HG02571 (cell line): ENCODE results near the gene CTSH.
A peak's percentile ranks its signal among the peaks of the same experiment; 100 is the strongest.
"Not testable (repeated sequence)": the region's sequence is repeated elsewhere in the genome, so short reads cannot be mapped to it uniquely, and the experiment has no call there.

Experiments used
- ATAC-seq: cut with Tn5 transposase; IDR thresholded peaks from one replicate; pipeline ENCODE4 v1.9.1; 2021; ENCODE audit warnings: mild to moderate bottlenecking, moderate library complexity; ENCODE audit not compliant: unreplicated experiment

Gene CTSH

DNA sequence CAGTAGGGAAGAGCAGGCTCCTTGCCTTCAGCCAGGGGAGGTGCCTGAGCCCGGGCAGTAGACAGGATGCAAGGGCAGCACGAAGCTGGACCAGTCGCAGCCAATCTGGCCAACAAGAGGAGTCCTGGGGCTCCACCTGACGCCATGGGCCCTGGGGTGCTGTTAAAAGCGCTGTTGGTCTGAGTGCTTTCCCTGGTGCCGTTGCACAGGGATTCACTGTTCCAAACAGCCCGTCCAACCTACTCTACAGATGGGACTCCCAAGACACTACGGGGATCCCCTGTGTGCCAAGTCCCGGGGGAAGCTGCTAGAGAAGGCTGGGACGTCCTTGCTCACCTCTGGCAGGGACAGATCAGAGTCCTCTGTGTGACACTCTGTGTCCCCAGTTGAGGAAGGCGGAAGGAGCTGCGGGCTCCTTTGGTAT lies 632 bp downstream of the CTSH start:
- peak; percentile 32 for ATAC-seq

DNA sequence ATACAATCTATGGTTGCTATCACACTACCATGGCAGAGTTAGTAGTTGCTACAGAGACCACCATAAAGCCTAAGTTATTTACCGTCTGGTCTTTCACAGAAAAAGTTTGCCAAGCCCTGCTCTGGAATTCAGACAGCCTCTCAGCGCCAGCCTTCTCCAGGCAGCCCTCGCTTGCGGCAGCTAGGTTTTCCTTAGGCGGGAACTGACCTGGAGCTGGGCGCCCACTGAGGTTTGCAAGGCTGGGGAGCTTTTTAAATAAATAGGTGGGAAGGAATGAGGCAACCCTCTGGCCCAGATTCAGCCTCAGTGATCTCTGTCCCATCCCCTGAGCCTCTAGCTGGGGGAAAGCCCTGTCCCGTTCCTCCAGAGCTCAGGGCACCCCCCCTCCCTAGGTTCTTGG lies 1.2 kb downstream of the CTSH start:
- ATAC-seq, result no peak

DNA sequence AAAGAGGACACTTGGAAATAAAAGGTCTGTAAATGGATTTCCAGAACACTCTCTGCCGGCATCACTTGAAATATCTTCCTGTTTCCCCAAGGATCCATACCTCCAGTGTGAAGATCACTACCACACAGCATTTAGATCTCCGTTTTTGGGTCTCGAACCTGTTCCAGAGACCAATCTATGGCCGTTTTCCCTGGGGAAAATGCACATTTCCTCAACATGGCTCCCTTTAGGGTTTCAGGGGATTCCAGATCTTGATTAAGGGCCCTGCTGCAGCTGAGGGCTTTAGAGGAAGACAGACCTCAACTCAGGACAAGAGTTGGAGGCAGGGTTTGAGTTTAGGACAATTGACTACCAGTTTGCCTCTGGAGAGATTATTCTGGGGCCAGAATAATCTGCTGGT lies 2.1 kb downstream of the CTSH start:
- no peak for ATAC-seq

DNA sequence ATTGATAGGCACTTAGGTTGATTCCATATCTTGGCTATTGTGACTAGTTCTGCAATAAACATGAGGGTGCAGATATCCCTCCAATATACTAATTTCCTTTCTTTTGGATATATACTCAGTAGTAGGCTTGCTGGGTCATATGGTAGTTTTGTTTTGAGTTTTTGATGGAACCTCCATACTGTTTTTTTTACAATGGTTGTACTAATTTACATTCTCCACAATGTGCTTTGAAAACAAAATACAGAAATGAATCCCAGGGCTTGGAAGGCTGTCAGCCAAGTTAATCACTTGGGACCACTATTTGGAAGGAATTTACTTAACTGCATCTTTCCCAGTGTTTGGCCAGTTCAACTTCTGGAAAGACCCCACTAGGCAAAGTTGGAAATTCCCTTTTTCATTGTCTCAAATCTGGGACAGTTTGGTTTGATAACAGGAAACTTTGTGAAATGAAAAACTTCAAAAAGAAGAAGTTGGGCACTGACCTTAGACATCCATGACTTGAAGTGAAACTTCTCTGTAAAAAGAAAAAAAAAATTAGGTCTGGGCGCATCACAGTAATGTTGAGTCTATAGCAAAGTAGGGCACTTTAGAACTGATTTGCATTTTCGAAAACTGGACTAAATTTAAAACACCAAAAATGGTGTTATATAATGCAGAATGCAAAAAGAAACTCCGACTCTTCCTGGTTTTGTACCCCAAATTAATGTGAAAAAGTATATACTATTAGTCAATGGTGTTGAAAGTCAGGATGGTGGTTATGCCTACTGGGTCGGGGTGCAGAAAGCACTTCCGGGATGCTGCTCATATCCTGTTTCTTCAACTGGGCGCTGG lies 6.0 kb downstream of the CTSH start:
- peak; percentile 61 for ATAC-seq

DNA sequence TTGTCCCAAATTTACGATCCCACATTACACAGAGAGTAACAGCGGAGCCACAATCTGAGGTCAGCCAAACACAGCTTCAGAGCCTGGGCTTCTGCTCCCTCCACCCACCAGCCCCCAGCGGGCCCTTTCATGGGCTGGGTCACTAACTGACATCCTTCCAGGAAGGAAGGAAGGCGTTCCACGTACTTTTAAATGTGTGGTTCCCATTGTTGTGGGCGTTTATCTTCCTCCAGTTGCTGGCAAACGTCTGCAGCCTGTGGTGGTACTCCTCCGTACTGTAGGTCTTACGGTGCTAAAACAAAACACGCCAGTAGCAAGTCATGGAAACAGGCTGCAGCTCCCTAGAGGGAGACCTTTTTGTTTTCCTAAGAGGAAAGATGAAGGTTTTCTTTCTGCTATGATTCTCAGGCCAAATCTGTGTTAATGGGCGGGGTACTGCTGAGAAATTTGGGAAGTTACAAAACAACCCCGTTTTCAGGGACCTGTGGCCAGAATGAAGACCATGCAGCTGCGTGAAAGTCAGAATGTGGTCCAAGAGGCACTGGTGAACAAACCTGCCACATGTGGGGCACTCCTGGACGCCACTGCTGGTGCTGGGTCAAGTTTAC lies 7.6 kb downstream of the CTSH start:
- no peak for ATAC-seq

DNA sequence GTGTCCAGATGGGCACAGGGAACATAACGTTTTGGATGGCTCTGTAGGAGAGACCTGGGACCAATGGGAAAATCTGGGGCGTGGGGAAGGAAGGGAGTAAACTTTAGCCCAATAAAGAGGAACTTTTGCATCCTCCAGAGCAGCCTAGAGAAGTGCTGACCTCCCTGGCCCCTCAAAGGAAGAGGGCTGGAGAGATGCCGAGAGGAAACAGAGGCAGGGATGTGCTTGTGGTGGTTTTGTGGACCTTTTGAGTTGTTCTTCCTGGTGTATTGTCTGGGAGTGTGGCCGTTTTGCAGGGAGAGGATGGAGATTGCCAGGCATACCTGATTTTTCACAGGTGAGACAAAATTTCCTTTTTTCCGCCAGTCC lies 10.2 kb downstream of the CTSH start:
- ATAC-seq, result no peak

DNA sequence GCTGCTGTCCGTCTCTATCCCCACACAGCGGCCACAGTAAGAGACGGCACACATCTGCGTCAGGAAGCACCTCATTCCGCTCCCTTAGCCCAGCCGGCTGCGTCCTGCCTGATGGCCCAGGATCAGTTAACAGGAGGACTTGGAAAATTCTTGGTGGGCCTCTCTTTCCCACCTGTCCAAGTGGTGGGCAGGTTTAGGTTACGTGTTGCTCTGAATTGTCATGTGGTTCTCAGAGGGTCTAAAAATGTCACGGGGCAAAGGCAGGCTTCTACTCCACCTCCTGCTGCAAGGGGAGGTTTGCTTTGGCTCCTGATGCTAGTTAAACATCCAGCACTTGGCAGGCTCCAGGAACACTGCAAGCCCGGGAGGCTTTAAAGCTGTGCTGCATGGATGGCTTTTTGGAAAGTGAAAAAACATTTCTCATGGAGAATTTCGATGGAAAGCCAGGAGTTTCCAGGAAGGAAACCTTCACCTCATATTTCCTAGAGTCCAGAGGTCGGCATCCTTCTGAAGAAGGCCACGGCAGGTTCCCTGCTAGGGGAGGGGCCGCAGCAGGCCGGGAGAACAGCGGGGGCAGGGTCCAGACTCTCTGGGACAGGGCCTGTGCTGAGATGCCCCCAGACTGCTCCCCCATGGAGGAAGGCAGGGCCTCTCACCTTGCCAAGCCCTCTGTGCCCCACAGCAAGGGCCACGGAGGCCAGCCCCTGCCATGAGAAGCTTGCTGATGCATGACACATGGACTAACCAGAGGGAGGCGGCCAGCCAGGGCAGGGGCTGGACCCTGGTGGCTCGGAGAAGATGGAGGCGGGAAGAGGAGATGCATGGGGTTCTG lies 10.8 kb downstream of the CTSH start:
- no peak for ATAC-seq

DNA sequence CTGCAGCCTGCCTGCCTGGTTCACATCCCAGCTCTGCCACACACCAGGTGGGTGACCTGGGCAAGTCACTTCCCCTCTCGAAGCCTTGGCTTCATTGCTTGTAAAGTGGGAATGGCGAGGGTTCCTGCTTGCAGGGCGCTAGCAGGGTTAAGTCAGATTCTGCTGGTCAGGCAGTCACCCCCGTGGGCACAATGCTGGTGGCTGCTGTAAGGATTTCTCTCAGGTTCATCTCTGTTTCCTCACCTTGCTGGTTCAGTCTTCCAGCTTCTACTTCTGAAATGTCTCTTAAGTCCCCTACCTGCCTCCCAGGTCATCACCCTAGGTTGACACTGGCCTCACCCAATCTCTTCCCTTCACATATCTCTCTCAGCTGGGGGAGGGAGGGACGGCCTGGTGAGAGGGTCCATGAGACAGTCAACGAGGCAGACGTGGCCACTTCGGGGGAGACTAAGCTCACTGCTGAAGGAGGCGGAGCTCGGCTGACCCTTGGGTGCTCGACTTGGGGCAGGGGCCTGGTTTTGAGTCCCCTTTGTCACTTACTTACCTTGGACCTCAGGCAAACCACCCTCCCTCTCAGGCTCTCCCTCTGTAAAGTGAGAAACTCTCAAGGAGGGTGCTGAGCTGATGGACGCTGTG lies 11.5 kb downstream of the CTSH start:
- no peak for ATAC-seq

DNA sequence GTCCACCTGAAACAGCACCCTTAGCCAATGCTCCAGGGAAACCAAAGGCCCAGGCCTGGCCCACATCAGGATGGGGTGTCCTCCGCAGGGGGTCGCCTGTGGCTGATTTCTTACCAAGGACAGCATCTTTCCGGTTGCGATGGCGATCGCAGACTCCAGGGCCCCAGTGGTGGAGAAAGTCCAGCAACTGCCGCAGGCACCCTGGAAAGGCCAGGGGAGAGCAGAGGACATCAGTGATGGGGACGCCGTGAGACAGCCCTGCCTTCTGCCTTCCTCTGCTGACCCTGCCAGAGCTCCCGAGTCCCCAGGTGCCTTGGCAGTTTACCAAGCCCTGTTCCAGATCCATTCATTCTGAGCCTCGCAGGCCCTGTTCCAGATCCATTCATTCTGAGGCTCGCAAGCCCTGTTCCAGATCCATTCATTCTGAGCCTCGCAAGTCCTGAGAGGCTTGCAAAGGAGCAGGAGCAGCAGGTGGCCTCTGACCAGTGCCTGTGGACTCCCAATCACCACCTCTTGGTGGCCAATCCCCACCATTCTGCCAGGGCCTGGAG lies 12.5 kb downstream of the CTSH start:
- ATAC-seq, result no peak

DNA sequence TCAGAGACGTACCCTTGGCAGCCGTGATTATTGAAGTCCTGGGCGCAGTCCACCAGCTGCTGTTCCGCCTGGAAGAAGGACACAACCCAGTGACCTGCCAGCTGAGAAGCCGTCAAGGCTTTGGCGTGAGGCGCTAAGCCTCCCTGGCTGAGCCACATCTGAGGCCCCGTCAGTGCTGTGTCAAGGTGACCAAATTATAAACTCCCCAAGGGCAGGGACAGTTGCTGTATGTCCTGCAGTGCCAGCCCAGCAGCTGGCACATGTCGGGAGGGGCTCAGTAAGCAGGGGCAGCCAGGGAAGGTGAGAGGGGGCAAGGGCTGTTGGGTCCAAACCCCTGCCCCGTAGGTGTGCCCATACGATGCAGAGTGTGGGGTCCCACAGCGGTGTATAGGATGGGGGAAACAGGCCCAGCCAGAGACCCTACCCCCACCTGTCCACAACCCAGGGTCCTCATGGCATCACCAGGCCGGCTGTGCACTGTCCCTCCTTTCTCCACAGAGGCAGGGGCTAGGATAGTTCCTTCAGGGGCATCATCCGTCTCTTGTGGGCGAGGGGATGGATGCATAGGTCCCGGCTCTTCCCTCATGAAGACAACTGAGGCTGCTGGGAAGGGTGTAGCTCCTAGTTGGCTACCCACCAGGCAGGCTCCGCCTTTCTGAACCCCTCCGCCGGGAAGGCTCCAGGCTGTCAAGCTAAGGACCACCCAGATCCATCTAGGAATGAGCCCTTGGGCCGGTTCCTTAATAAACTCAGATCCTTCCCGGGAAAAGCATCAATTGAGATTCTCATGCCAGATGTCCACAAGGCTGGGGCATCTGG lies 13.2 kb downstream of the CTSH start:
- ATAC-seq, result no peak

DNA sequence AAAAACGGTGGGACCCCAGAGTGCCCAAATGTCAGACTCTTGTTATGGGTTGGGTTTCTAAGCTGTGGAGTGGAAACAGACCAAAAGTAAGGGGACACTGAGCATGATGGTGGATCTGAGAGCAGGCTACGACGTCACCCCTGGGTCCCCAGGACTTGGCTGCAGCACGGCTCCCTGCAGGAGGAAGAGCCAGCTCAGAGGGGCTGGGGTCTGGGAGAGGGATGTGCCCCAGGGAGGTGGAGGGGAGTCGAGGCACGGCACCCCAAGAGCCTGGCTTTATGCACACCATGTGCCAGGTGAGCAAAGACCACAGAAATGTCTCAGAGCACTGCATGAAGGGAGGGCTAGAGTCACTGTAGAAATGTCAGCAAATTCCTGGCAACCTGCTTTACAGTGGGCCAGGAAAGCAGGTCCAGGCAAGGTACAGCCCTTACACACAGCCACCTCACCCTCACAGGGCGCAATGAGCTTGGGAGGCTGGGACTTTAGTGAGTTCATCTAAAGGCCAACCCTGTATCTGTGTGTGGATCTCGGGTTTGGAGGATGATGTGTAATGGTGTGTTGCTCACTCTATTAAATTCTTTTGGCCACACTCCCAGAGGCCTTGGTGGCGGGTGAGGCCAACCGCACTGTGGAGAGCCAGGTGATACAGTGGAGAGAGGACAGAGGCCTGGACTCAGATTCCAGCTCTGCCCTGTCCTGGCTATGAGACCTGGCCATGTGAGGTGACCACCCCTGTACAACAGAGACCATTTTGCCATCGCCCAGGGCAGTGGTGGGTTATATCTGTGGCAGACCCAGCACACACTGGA lies 14.1 kb downstream of the CTSH start:
- ATAC-seq, result no peak

DNA sequence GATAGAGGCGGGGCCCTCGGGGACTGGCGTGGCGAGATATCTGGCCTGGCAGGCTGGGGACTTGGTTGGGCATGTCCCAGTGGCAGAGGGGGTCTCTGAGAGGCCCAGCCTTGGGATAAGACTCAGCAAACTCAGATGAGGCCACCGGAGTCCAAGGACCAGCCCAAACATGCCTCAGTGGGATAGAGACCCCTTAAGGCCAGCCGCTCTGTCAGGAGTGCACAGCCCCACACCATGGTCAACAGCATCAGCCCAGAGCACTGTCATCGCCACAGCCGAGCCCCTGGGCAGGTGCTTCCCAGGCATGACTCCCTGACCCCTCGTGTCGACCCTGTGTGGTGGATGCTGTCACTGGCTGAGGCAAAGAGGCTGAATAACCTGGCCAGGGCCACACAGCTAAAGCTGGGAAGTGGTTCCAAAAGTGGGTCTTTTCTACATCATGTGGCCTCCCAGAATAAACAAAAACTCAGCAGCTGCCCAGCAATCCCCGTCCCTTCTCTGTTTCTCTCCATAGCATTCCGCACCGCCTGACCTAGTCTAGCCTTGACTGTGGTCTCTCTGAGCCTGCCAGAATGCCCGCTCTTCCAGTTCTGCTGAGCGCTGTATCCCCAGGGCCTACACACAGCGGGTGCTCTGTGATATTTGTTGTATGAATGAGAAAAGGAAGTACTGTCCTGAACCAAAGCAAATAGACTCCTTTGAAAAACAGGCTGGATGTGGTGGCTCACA lies 15.1 kb downstream of the CTSH start:
- no peak for ATAC-seq

DNA sequence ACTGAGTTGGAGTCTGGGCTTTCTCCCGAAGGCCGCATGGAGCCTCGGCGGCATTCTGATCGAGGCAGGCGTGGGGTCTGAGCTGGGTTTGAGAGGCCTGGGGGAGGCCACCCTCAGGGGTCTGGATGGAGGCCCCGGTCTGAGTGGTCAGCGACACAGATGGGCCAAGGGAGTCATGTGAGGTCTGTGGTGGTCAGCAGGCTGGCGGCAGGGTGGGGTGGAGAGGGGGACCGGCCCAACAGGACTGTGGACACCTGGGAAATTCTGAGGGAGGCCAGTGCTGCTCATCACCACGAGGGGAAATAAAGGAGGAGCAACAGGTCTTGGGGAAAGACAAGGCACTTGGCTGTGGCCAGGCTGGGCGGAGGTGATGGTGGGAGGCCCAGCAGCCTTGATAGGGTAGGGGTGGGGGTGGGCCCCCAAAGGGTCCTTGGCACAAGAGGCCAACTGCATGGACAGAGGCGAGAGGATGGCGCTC lies 16.2 kb downstream of the CTSH start:
- ATAC-seq, result no peak

DNA sequence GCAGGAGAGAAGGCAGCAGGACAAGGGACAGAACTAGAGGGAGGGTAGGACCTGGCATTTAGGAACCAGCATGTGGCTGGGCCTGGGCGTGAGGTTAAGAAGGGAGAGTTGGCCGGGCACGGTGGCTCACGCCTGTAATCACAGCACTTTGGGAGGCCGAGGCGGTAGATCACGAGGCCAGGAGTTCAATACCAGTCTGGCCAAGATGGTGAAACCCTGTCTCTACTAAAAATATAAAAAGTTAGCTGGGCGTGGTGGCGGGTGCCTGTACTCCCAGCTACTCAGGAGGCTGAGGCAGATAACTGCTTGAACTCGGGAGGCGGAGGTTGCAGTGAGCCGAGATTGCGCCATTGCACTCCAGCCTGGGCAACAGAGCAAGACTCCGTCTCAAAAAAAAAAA lies 16.7 kb downstream of the CTSH start:
- not testable (repeated sequence) for ATAC-seq

DNA sequence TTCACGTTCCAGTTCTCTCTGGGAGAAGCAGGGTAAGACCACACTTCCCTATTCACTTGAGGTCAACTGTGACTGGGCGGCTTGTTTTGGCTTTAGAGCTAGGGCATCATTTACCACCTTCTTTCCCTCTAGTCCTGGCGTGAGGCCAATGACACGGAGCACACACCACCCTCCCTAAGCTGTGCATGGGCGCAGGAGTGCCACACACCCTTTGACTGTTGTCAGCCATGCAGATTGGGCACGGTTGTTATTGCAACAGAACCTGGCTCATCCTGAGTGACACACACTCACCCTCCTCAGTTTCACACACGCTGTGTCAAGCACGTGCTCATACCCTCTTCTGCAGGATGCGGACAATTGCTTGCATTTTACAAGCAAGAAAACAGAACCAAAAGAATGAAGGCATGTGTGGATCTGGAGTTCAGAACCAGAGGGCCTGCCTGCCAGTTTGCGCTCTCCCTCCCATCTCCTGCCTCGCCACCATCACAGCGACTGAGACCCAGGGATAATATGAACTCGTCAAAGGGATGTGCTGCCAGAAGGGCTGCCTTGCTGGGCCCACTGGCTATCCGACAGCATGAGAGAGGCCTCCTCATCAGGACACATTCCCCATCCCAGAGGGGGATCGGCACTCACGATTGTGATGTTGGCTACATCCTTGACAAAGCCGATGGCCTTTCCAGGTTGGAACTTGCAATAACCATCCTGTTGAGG lies 17.6 kb downstream of the CTSH start:
- ATAC-seq, result no peak

DNA sequence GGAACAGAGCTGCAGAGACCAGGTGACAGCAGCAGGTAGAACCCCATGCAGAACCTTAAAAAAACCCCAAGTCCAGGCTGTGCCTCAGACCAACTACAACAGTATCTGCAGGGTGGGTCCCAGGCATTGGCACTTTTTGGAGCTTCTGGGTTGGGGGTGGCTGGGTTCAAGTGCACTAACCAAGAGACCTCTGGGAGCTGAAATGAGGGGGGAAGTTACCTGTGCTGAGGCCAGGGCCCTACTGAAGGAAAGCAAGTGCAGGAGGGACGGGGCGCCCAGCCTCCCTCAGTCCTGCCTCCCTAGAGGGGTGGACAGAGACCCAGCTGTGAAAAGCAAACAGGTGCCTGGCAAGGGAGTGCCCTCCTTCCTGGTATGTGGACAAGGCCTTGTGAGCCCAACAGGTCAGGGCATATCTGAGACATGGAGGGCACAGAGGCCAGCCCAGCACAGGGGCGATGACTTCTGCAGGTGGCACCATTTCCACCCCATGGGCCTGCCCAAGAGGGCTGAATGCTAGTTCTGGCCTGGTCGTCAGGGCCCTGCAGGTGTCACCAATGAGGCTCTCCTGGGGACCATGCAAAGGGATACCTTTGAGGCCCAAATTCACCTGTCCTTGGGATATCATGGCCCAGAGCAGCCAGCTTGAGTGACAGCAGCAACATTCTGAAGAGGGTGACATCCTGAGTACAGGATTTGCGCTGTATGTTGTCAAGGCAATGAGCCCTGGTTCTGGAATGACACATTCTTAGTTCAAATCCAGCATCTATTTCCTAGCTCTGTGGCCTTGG lies 18.7 kb downstream of the CTSH start:
- no peak for ATAC-seq

DNA sequence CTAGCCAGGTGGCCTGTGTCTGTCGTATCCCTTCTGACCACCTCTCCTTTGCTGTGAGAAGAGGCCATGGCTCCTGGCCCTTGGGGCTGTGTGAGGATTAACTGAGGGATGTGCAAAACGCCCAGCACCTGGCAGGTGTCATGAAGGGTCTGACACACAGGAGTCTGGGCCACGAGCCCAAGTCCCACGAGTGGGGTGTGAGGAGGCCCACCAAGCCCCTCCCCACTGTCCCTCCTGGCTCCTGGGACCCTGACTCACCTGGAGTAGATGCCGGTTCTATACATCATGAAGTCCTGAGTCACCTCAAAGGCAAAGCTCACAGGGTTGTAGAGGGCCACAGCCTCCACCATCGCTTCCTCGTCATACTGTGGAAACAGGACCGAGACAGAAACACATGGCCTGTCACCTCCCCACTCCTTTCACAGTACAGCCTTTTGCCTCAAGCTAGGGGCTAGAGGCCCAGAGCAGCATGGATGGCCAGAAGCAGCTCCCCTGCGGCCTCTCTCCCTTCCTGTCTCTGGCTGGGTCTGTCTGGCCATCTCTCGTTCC lies 19.7 kb downstream of the CTSH start:
- no peak for ATAC-seq
